Neuronal stem cell (in vitro differentiated cells): ENCODE measurements around the gene ACP6.

Experiments
- DNase-seq: peaks from one replicate; pipeline ENCODE4 v3.0.0-alpha.2; 2013; ENCODE audit warnings: low spot score
- H2AFZ ChIP-seq: one replicate; pipeline ENCODE4 v1.6.1; 2013; ENCODE audit warnings: mild to moderate bottlenecking, low read length, inconsistent platforms
- H2AK5ac ChIP-seq: 2 replicates; pipeline ENCODE4 v1.6.1; 2013; ENCODE audit warnings: low read depth, mild to moderate bottlenecking, inconsistent platforms, low read length, moderate library complexity, mixed read lengths
- H2BK120ac ChIP-seq: 2 replicates; pipeline ENCODE4 v1.6.1; 2013; ENCODE audit warnings: low read depth, mild to moderate bottlenecking, inconsistent platforms, low read length, moderate library complexity, mixed read lengths
- H2BK12ac ChIP-seq: one replicate; pipeline ENCODE4 v1.6.1; 2013; ENCODE audit warnings: low read length, inconsistent platforms
- H2BK15ac ChIP-seq: 2 replicates; pipeline ENCODE4 v1.6.1; 2013; ENCODE audit warnings: mild to moderate bottlenecking, low read length, inconsistent platforms, mixed read lengths
- H2BK5ac ChIP-seq: one replicate; pipeline ENCODE4 v1.6.1; 2013; ENCODE audit warnings: inconsistent platforms, mild to moderate bottlenecking, low read length, moderate library complexity
- H3K14ac ChIP-seq: one replicate; pipeline ENCODE4 v1.6.1; 2013; ENCODE audit warnings: low read length, inconsistent platforms
- H3K18ac ChIP-seq: 2 replicates; pipeline ENCODE4 v1.6.1; 2013; ENCODE audit warnings: low read length, inconsistent platforms
- H3K23ac ChIP-seq: 2 replicates; pipeline ENCODE4 v1.6.1; 2013; ENCODE audit warnings: low read depth, mild to moderate bottlenecking, mixed read lengths, low read length, inconsistent platforms; ENCODE audit not compliant: poor library complexity
- H3K27ac ChIP-seq: replicated peaks from 3 replicates; pipeline ENCODE4 v1.5.1; 2013; ENCODE audit warnings: low read length, inconsistent platforms
- H3K27me3 ChIP-seq, 3 experiments: 2 replicates each; pipeline ENCODE4 v1.6.1; 2013; ENCODE audit warnings: low read length in 3 of 3, mild to moderate bottlenecking in 2 of 3, inconsistent platforms in 1 of 3, low read depth in 1 of 3, mixed read lengths in 1 of 3, moderate library complexity in 1 of 3; ENCODE audit not compliant: control insufficient read depth in 3 of 3, insufficient read depth in 3 of 3
- H3K36me3 ChIP-seq, 2 donors: replicated peaks in 1 of 2; 2 replicates each; pipeline ENCODE4 v1.6.1; 2013; ENCODE audit warnings: low read length in 2 of 2; ENCODE audit not compliant: control insufficient read depth in 2 of 2, insufficient read depth in 2 of 2
- H3K4ac ChIP-seq: 2 replicates; pipeline ENCODE4 v1.6.1; 2013; ENCODE audit warnings: inconsistent platforms, mild to moderate bottlenecking, low read length, moderate library complexity
- H3K4me1 ChIP-seq, 2 donors: 1 replicate in 1 of 2; 2 replicates in 1 of 2; pipeline ENCODE4 v1.6.1; 2013; ENCODE audit warnings: low read length in 2 of 2, low read depth in 1 of 2; ENCODE audit not compliant: control insufficient read depth in 2 of 2, insufficient read depth in 1 of 2
- H3K4me2 ChIP-seq: one replicate; pipeline ENCODE4 v1.6.1; 2013; ENCODE audit warnings: mild to moderate bottlenecking, low read length, inconsistent platforms; ENCODE audit not compliant: insufficient read depth, poor library complexity, severe bottlenecking
- H3K4me3 ChIP-seq, 2 donors: 2 replicates each; pipeline ENCODE4 v1.5.1; 2013; ENCODE audit warnings: low read length in 2 of 2, mild to moderate bottlenecking in 2 of 2, inconsistent platforms in 1 of 2, moderate library complexity in 1 of 2
- H3K79me1 ChIP-seq: one replicate; pipeline ENCODE4 v1.6.1; 2013; ENCODE audit warnings: low read depth, mild to moderate bottlenecking, inconsistent platforms, low read length, moderate library complexity
- H3K9ac ChIP-seq: one replicate; pipeline ENCODE4 v1.6.1; 2013; ENCODE audit warnings: mild to moderate bottlenecking, low read depth, low read length, inconsistent platforms; ENCODE audit not compliant: poor library complexity
- H3K9me3 ChIP-seq, 2 donors: replicated peaks in 1 of 2; 2 replicates each; pipeline versions ENCODE3 to v1.6.1; 2013; ENCODE audit warnings: low read length in 2 of 2, mild to moderate bottlenecking in 2 of 2, inconsistent platforms in 1 of 2, low read depth in 1 of 2, mixed read lengths in 1 of 2, moderate library complexity in 1 of 2; ENCODE audit not compliant: control insufficient read depth in 2 of 2, insufficient read depth in 1 of 2
- H4K8ac ChIP-seq: one replicate; pipeline ENCODE4 v1.6.1; 2013; ENCODE audit warnings: low read depth, mild to moderate bottlenecking, inconsistent platforms, low read length, moderate library complexity
- H4K91ac ChIP-seq: one replicate; pipeline ENCODE4 v1.6.1; 2013; ENCODE audit warnings: low read length, low read depth, mild to moderate bottlenecking, inconsistent platforms; ENCODE audit not compliant: poor library complexity
- whole genome bisulfite sequencing, 2 donors: extraction: QIAGEN DNeasy Blood & Tissue Kit; methylation state at CpG; one replicate each; pipeline ENCODE4 v1.1.7; 2013; ENCODE audit warnings: missing lambda C conversion rate in 2 of 2, mixed read lengths in 1 of 2; ENCODE audit not compliant: insufficient read length in 2 of 2, insufficient replicate concordance in 1 of 2; ENCODE audit errors: extremely low coverage in 2 of 2; 5-methylcytosine and 5-hydroxymethylcytosine counted together

The ACP6 gene

GRCh38 chr1:147664206-147664605 is 6.1 kb downstream of the ACP6 start:
- H2BK15ac ChIP-seq: no peak overlapping the region
- H3K4me1 ChIP-seq: peaks cover 0 to 3% of the 10 kb centered on the region in 2 donors
- H3K9ac ChIP-seq: no peak overlapping the region
- H3K79me1 ChIP-seq: no peaks in the 10 kb centered on the region
- H2BK12ac ChIP-seq: no peak overlapping the region
- H2BK120ac ChIP-seq: no peak overlapping the region
- no peak overlapping the region for H3K4me3 ChIP-seq
- no peak overlapping the region for H3K4ac ChIP-seq
- H3K14ac ChIP-seq: no peak overlapping the region
- no peaks in the 10 kb centered on the region for H3K27me3 ChIP-seq
- H4K8ac ChIP-seq: no peak overlapping the region
- H3K9me3 ChIP-seq: peaks cover 0 to 22% of the 10 kb centered on the region in 2 donors
- H3K27ac ChIP-seq: no peak overlapping the region
- H3K18ac ChIP-seq: no peak overlapping the region
- H2AFZ ChIP-seq: no peak overlapping the region
- no peak for DNase-seq
- no peak overlapping the region for H3K4me2 ChIP-seq
- no peak overlapping the region for H2BK5ac ChIP-seq
- peaks cover under 1 to 2% of the 10 kb centered on the region in 2 donors for H3K36me3 ChIP-seq
- H4K91ac ChIP-seq: no peak overlapping the region
- no peak overlapping the region for H3K23ac ChIP-seq
- H2AK5ac ChIP-seq: no peak overlapping the region
- WGBS, 2 donors: 100% methylated on average over 1 of the region's 4 CpGs; no CpG with 5 or more reads in 1 of the 2 donors

- Histone ChIP-seq H2BK5ac (no peak overlapping the region), H3K14ac (no peak overlapping the region), H4K91ac (no peak overlapping the region), H3K79me1 (no peaks in the 10 kb centered on the region), H3K36me3 (peaks cover 15 to 68% of the 10 kb centered on the region in 2 donors), H3K4ac (no peak overlapping the region), H3K4me1 (peaks cover 9 to 10% of the 10 kb centered on the region in 2 donors), H3K4me2 (no peak overlapping the region), H4K8ac (no peak overlapping the region), H3K23ac (no peak overlapping the region), H3K9me3 (peaks cover 0 to 4% of the 10 kb centered on the region in 2 donors), H2AFZ (no peak overlapping the region), H3K9ac (no peak overlapping the region), H2BK15ac (no peak overlapping the region), H2AK5ac (no peak overlapping the region), H3K4me3 (no peak overlapping the region), H2BK12ac (no peak overlapping the region), H2BK120ac (no peak overlapping the region), H3K18ac (no peak overlapping the region), H3K27ac (no peak overlapping the region), H3K27me3 (no peaks in the 10 kb centered on the region)
- WGBS, 2 donors: no CpG with 5 or more reads among the region's 5 CpGs
- no peak for DNase-seq
These were observed 15.8 kb downstream of the ACP6 start for GRCh38 chr1:147654511-147654910.

GRCh38 chr1:147652306-147652705 is 18.0 kb downstream of the ACP6 start:
- H2BK15ac ChIP-seq: no peak overlapping the region
- H4K91ac ChIP-seq: no peak overlapping the region
- no peaks in the 10 kb centered on the region for H3K9me3 ChIP-seq
- H3K36me3 ChIP-seq: peaks cover 14 to 74% of the 10 kb centered on the region in 2 donors
- H2AK5ac ChIP-seq: no peak overlapping the region
- no peak overlapping the region for H3K4ac ChIP-seq
- no peak overlapping the region for H2BK5ac ChIP-seq
- H3K14ac ChIP-seq: no peak overlapping the region
- no peak overlapping the region for H4K8ac ChIP-seq
- no peak overlapping the region for H3K23ac ChIP-seq
- H3K4me3 ChIP-seq: no peak overlapping the region
- no peak for DNase-seq
- H3K4me2 ChIP-seq: no peak overlapping the region
- H3K79me1 ChIP-seq: no peaks in the 10 kb centered on the region
- no peak overlapping the region for H3K9ac ChIP-seq
- H2BK12ac ChIP-seq: no peak overlapping the region
- H3K4me1 ChIP-seq: peaks cover 9 to 10% of the 10 kb centered on the region in 2 donors
- no peak overlapping the region for H3K18ac ChIP-seq
- no peak overlapping the region for H2AFZ ChIP-seq
- H3K27ac ChIP-seq: no peak overlapping the region
- no peak overlapping the region for H2BK120ac ChIP-seq
- H3K27me3 ChIP-seq: no peaks in the 10 kb centered on the region
- no CpG with 5 or more reads among the region's 3 CpGs for WGBS, 2 donors

- no peak overlapping the region for H3K14ac ChIP-seq
- no peak overlapping the region for H4K91ac ChIP-seq
- no peak overlapping the region for H2BK120ac ChIP-seq
- H3K27ac ChIP-seq: no peak overlapping the region
- no CpG with 5 or more reads among the region's 1 CpG for WGBS, 2 donors
- no peak overlapping the region for H3K4ac ChIP-seq
- H3K4me3 ChIP-seq: no peak overlapping the region
- no peak overlapping the region for H3K4me2 ChIP-seq
- no peak overlapping the region for H2AK5ac ChIP-seq
- H3K79me1 ChIP-seq: no peaks in the 10 kb centered on the region
- H3K23ac ChIP-seq: no peak overlapping the region
- H3K9ac ChIP-seq: no peak overlapping the region
- peaks cover 10% of the 10 kb centered on the region in 2 donors for H3K4me1 ChIP-seq
- H2AFZ ChIP-seq: no peak overlapping the region
- DNase-seq: peak; percentile 31
- no peak overlapping the region for H2BK15ac ChIP-seq
- no peak overlapping the region for H2BK12ac ChIP-seq
- no peak overlapping the region for H2BK5ac ChIP-seq
- no peak overlapping the region for H3K18ac ChIP-seq
- H4K8ac ChIP-seq: no peak overlapping the region
- H3K9me3 ChIP-seq: no peaks in the 10 kb centered on the region
- peaks cover 14 to 79% of the 10 kb centered on the region in 2 donors for H3K36me3 ChIP-seq
- no peaks in the 10 kb centered on the region for H3K27me3 ChIP-seq
These were observed 18.9 kb downstream of the ACP6 start for GRCh38 chr1:147651466-147651865.
